GM19452 (cell line): Measurements from ENCODE around the gene SENP7.
"Not testable (repeated sequence)": the region's sequence is repeated elsewhere in the genome, so short reads cannot be mapped to it uniquely, and the experiment has no call there.

Experiments
- ATAC-seq: cut with Tn5 transposase; IDR thresholded peaks from one replicate; pipeline ENCODE4 v1.9.1; 2021; ENCODE audit not compliant: unreplicated experiment

SENP7 gene

GRCh38 chr3:101521211-101521701 lies 8.2 kb upstream of the SENP7 start:
- ATAC-seq = no peak

GRCh38 chr3:101519685-101520365 lies 6.8 kb upstream of the SENP7 start:
- no peak for ATAC-seq

GRCh38 chr3:101518421-101518871 lies 5.4 kb upstream of the SENP7 start:
- peak; percentile 96 for ATAC-seq

GRCh38 chr3:101513419-101513986 lies 491 bp upstream of the SENP7 start:
- ATAC-seq = peak; percentile 38

GRCh38 chr3:101512396-101512645 lies 691 bp downstream of the SENP7 start:
- peak; percentile 18 for ATAC-seq

GRCh38 chr3:101509811-101510210 lies 3.2 kb downstream of the SENP7 start:
- ATAC-seq = no peak

GRCh38 chr3:101509281-101509680 lies 3.7 kb downstream of the SENP7 start:
- no peak for ATAC-seq

GRCh38 chr3:101501783-101502182 lies 11.2 kb downstream of the SENP7 start:
- ATAC-seq = no peak

- no peak for ATAC-seq
Measured at GRCh38 chr3:101500208-101500607, 12.8 kb downstream of the SENP7 start.

GRCh38 chr3:101497803-101498202 lies 15.2 kb downstream of the SENP7 start:
- ATAC-seq = no peak

GRCh38 chr3:101495552-101495951 lies 17.5 kb downstream of the SENP7 start:
- ATAC-seq = no peak

GRCh38 chr3:101484805-101485620 lies 28.0 kb downstream of the SENP7 start:
- ATAC-seq = no peak

GRCh38 chr3:101478980-101479379 lies 34.0 kb downstream of the SENP7 start:
- no peak for ATAC-seq

- ATAC-seq = not testable (repeated sequence)
Measured at GRCh38 chr3:101474841-101475552, 38.0 kb downstream of the SENP7 start.

- not testable (repeated sequence) for ATAC-seq
Measured at GRCh38 chr3:101468676-101469075, 44.3 kb downstream of the SENP7 start.

- ATAC-seq = not testable (repeated sequence)
Measured at GRCh38 chr3:101467310-101467663, 45.7 kb downstream of the SENP7 start.

GRCh38 chr3:101466465-101467309 lies 46.3 kb downstream of the SENP7 start:
- no peak for ATAC-seq

GRCh38 chr3:101464235-101464634 lies 48.8 kb downstream of the SENP7 start:
- no peak for ATAC-seq

GRCh38 chr3:101461451-101461850 lies 51.6 kb downstream of the SENP7 start:
- ATAC-seq = no peak

GRCh38 chr3:101458387-101458786 lies 54.6 kb downstream of the SENP7 start:
- ATAC-seq = no peak

- no peak for ATAC-seq
Measured at GRCh38 chr3:101454629-101455028, 58.4 kb downstream of the SENP7 start.
